Measurements from ENCODE around the gene SPAG6. TPM values are rescaled to one million over a fixed set of nuclear protein-coding genes. Genes with fewer than 3 reads are reported as not detected.

SPAG6 gene
- total and polyA plus RNA-seq, 2 of the 8 experiments (the other 6 are each of a cell fraction or from before 2014, with no cell fraction given), result 0.14 TPM; not detected in 1

DNA sequence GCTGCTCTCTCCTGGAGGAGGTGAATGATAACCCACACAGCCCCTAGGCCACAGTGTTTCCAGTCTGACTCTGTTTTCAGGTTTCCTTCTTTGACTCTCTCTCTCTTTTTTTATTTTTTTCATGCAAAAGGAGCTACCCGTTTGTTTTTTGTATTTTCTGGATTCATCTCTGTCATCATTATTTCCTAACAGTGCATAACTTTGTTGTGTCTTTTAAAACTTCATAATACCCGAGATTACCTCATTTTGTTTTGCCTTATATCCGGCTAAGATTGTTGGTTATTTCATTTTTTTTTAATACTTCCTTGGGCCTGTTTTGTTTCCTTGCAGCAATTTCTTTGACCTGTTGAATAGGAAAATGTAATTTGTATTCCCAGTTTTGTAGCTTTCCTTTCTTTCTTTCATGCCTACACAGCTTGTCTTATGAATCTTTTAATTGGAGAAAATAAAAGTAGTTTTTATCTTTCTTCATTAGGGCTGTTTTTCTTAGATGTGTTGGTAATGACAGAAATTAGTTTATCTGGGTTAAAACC is 72.5 kb downstream of the SPAG6 start:
- no peaks in the 10 kb centered on the region for H3K4me1 ChIP-seq (replicated peaks in 1 of 4; ENCODE audit: control insufficient read depth in 3 of 4, insufficient read depth in 4 of 4, low read length in 3 of 4)
- H3K79me2 ChIP-seq (ENCODE audit: control insufficient read depth in 1 of 2, insufficient read depth in 2 of 2, low read length in 2 of 2), result no peaks in the 10 kb centered on the region
- no peak overlapping the region for H3K4ac ChIP-seq (replicated peaks; ENCODE audit: insufficient read length, low read depth, low read length)
- no peak overlapping the region for H2AK5ac ChIP-seq (ENCODE audit: low read depth, low read length)
- no peak overlapping the region for H4K5ac ChIP-seq (ENCODE audit: insufficient read length, low read depth, low read length)
- FAIRE-seq, result no peak
- H3K79me1 ChIP-seq (ENCODE audit: low read depth, low read length), result no peaks in the 10 kb centered on the region
- H3K9ac ChIP-seq (replicated peaks in 1 of 4; ENCODE audit: extremely low read depth in 1 of 4, low read depth in 3 of 4, low read length in 3 of 4), result no peak overlapping the region
- H3K27ac ChIP-seq (ENCODE audit: low read depth, low read length), result no peak overlapping the region
- POLR2A ChIA-PET (ENCODE audit: partially characterized antibody), result interaction anchor here (1.4 kb wide), 1 partner anchor 20 kb away, joined by 3 read pairs; no protein-coding TSS in a partner anchor
- H3K36me3 ChIP-seq (ENCODE audit: control insufficient read depth in 2 of 4, insufficient read depth in 4 of 4, low read length in 3 of 4), result no peaks in the 10 kb centered on the region
- no peak overlapping the region for H2BK15ac ChIP-seq (ENCODE audit: low read length)
- H4K8ac ChIP-seq (ENCODE audit: extremely low read depth, insufficient read depth, low read length), result no peak overlapping the region
- no peaks in the 10 kb centered on the region for H3K27me3 ChIP-seq (replicated peaks in 1 of 4; ENCODE audit: control insufficient read depth in 3 of 4, extremely low read depth in 1 of 4, insufficient read depth in 3 of 4, low read length in 3 of 4)
- CTCF ChIA-PET (ENCODE audit: partially characterized antibody), result interaction anchor here (0.7 to 1.2 kb wide), 2 partner anchors 9 to 572 kb away, joined by 3 read pairs; no protein-coding TSS in a partner anchor
- no peak overlapping the region for H3K4me3 ChIP-seq (ENCODE audit: extremely low read depth in 1 of 4, insufficient read depth in 2 of 4, low read depth in 3 of 4, low read length in 4 of 4)
- H3K14ac ChIP-seq (ENCODE audit: insufficient read length), result no peak overlapping the region
- no peak overlapping the region for H2BK20ac ChIP-seq (ENCODE audit: low read length)
- no peak overlapping the region for H2AFZ ChIP-seq (ENCODE audit: low read length)
- DNase-seq (ENCODE audit: low read depth in 1 of 2, low spot score in 2 of 2), result no peak
- H3K18ac ChIP-seq (ENCODE audit: extremely low read depth, low read length), result no peak overlapping the region
- no peak overlapping the region for H4K91ac ChIP-seq (replicated peaks; ENCODE audit: insufficient read length, low read length)
- no peak overlapping the region for H2BK12ac ChIP-seq (ENCODE audit: low read depth, low read length)
- TF ChIP-seq JUN (IDR thresholded peaks at IDR 0.05; ENCODE audit: low read depth, low read length) (no peak), CBX5 (IDR thresholded peaks at IDR 0.05; ENCODE audit: low read depth, low read length) (no peak), EGR1 (IDR thresholded peaks at IDR 0.05; ENCODE audit: borderline replicate concordance, low read depth, low read length) (no peak), TCF12 (IDR thresholded peaks at IDR 0.05; ENCODE audit: low read depth, low read length) (no peak), KDM1A (IDR thresholded peaks at IDR 0.05; ENCODE audit: borderline replicate concordance, low read length) (no peak)
- no peaks in the 10 kb centered on the region for H3K9me3 ChIP-seq (ENCODE audit: insufficient read depth in 2 of 2, low read depth in 1 of 2, low read length in 1 of 2)
- no peaks in the 10 kb centered on the region for H4K20me1 ChIP-seq (replicated peaks in 1 of 2; ENCODE audit: control insufficient read depth in 1 of 2, insufficient read depth in 2 of 2, low read length in 2 of 2)
- H2BK5ac ChIP-seq (ENCODE audit: low read depth, low read length), result no peak overlapping the region
- H3K23me2 ChIP-seq (ENCODE audit: low read depth, low read length), result no peaks in the 10 kb centered on the region
- WGBS, 2 experiments (ENCODE audit: extremely low coverage in 1 of 2, insufficient coverage in 1 of 2, insufficient read length in 1 of 2, insufficient replicate concordance in 2 of 2, low coverage in 1 of 2, low lambda C conversion rate in 2 of 2, missing lambda C conversion rate in 1 of 2), result 88% methylated on average over 3 of the region's 3 CpGs; no CpG with 5 or more reads in 1 of the 2 experiments
- H2BK120ac ChIP-seq (replicated peaks; ENCODE audit: low read depth, low read length), result no peak overlapping the region
- no peak overlapping the region for H3K4me2 ChIP-seq (ENCODE audit: insufficient read depth in 1 of 2, low read depth in 2 of 2, low read length in 2 of 2)
- no peak overlapping the region for H3K23ac ChIP-seq (ENCODE audit: insufficient read length)
- no peak overlapping the region for H3K56ac ChIP-seq (replicated peaks; ENCODE audit: insufficient read length, low read depth, low read length)

Measured in H1 (cell line).